Stimulated activated CD4-positive, alpha-beta T cell treated with anti-CD3 and anti-CD28 coated beads, TNF-alpha, amount 100 ng/mL, for 4 hours (primary cell): ENCODE measurements around the gene GRM1.

Experiments used
- DNase-seq, 3 experiments: peaks; one replicate each; pipeline ENCODE4 v3.0.0-alpha.2; 2020; ENCODE audit warnings: low read depth in 3 of 3

GRM1 gene

DNA sequence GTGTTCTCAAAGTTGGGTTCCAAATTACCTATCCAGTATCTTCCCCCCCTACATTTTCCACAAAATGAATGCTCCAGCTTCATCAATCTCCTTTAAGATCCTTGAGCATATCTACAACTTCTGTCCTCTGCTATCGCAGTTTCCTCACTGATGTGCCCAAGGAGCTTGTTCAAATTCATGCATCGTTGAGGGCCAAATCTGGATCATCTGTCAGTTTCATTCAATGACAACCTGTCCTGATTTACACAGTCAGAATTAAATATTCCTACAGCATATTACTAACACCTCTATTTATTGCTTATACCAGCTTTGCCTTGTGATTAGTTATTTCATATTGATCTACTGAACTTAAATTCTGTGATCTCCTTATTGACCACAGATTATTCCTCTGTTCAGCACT, 68.7 kb downstream of the GRM1 start:
- no peak for DNase-seq

DNA sequence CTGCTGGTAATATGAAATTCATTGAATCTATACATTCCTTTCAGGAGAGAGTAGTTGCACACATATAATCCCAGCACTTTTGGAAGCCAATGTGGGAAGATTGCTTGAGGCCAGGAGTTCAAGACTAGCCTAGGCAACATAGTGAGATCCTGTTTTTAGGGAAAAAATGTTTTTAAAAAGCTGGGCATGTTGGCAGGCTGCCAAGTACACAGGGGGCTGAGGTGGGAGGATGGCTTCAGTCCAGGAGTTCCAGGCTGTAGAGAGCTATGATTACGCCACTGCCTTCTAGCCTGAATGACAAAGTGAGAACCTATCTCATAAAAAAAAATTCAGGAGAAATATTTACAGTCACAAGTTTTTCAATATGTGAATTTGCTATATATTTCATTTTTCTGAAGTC, 71.9 kb downstream of the GRM1 start:
- DNase-seq, result no peak

DNA sequence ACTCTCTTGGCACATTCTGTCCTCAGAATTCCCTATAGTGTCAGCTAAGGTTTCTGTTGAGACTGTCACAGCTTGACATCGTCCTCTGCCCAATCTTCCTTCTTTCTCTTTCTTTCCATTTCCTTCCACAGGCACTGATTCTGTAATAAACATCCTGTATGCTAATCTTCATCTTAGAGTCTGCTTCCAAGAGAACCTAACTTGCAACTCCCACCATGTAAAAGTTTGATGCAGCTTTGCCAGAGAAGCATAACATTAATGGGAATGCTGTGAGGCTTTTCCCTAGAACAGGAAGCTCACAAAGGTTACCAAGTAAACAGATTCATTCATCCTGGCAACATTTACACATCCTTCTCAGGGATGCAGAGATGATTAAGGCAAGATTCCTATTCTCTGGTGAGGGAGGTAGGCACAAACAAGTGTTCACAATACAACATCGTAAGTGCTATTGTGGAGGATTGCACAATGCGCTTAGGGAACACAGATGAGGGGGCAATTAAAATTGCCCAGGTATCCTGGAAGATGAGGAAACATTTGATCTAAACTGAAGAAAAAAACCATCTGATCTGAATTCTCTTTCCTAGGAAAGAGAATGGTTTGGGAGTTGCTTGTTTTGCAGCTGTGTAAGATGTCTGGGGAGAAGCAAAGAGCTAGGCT, 74.7 kb downstream of the GRM1 start:
- no peak for DNase-seq

DNA sequence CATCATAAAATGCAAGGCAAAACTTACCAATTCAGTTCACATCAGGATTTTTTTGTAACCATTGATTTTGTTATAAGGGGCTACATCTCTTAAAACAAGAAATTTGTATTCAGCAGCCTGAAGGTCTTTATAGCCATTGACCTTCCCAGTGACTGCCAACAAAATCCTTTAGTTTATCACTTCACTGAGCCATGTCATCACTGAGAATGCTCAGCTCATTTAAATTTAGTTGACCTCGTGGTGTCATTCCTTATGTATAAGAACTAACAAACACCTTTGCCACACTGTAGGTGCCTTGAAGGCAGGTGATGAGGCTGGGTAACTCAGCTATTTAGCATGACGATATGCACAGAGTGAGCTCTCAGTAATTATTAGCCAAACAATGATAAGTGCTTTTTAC, 77.7 kb downstream of the GRM1 start:
- no peak for DNase-seq

DNA sequence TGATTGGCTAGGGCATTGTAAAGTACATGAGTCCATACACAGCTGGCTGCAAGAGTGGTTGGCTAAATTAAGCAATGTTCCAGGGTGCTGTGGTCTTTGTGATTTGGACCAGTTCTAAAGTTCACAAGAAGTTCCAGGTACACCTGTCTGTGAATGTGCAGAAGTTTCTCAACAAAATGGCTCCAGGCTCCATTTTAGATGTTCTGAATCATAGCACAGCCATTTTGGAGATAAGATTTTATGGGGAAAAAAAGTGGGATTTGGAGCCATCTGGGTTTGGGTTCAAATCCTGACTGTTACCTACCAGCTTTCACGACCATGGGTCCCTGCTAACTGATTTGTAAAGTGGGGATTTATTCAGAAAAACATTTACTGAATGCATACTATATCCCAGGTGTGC, 82.1 kb downstream of the GRM1 start:
- no peak for DNase-seq

DNA sequence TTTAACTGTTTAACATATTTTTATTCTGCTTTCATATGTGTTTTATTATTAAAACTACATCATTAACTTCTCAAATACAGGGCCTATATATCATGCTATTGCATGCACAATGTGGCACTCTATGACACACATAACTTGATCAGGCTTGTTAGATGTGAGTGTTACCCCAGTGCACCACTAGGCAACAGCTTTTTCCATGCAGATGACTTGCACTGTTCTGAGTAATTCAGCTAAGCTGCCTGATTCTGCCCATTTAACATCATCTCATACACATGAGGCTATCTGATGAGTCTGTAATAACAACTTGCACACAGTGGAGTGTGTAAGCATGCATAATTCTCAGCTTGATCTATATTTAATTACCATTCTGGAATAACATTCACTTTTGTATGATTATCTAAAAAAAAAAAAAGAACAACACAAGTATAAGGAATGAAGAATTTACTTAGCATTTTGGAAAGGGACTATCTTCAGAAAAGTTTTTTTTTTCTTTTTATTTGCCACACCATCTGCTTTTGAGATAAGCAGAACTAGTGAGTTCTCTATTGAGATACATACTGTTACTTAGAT, 83.1 kb downstream of the GRM1 start:
- DNase-seq, result no peak

DNA sequence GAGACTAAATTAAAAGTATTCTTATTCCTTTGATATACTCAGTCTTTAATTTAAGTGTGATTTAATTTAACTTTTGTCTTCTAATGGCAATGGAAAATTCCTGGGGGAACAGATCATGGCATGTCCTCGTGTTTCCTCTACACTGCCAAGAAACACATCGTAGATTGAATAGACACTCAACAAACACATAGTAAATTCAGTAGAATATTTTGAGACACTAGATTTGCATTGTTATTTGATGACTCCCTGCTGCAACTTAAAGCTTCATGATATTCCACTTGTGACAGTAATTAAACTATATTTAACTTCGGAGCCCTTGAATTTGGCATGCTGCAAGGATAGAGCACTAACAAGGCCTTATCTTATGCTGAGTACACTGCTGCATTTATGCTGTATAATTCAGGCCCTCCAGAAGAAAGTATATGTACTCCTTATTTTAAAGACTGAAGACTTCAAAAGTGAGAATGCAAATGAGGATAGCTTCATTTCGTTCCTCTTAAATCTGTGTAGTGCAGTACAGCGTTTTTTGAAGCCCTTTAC, 84.3 kb downstream of the GRM1 start:
- DNase-seq, result no peak

DNA sequence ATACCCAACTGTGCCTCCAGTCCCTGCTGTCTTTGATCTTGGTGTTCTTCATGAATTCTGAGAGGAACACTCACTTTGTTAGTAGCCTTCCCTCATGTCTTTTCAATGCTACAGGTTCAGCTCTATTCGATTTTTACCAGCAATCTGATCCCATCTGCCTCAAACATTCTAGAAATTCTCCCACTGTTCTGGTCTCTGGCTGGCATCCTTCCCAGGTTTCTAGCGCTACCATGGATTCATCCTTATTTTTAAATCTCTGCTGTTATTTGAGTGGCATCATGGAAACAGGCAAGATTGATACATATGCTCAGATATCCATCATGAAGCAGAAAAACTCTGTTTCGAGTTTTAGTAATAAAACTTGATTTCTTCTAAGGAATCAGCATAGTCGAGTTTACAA, 94.8 kb downstream of the GRM1 start:
- DNase-seq, result no peak

DNA sequence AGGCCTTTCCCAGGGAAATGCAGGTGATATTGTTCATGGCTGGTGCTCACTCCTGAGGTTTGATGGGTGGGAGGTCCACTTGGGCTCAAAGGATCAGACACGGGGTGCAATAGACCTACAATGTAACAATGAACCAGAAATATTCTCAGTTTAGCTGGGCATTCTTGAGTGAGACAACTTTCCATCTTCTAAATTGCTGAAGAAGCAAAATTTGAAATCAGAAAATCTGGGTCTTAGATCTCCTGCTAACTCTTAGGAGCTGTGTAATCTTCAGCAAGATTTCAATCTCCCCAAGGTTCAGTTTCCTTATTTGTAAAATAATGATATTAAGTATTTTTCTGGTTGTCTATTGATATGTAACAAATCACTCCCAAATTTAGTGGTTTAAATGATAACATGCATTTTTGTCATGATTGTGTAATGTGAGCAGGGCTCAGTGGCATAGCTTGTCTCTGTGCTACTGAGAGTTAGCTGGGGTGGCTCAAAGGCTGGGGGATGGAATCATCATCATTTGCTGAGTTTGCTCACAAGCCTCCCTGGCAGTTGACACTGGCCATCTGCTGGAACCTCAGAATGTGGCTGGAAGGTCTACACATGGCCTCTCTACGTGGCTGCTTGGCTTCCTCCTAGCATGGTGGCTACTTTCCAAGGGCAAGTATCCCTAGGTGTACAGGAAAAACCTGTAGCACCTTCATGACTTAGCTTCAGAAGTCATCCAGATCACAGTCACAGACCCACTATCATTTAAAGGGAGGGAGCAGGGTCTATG, 98.8 kb downstream of the GRM1 start:
- DNase-seq, result no peak

DNA sequence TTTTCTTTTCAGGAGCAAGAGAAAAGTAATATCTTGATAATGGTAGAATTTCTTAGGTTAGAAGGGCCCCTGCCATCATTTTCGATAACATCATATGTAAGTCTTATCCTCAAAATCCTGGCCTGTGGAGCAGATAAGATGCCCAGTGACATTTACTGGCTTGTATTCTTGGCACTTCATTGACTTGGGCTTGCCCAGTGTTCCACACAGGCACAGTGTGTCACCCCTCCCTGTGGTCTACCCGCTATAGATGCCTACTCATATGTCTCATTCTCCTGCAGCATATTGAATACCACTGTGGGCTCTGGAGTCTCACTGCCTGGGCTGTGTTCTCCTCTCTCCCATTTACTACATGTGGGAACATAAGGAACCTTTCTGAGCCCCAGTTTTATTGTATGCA, 105.0 kb downstream of the GRM1 start:
- DNase-seq, result no peak

DNA sequence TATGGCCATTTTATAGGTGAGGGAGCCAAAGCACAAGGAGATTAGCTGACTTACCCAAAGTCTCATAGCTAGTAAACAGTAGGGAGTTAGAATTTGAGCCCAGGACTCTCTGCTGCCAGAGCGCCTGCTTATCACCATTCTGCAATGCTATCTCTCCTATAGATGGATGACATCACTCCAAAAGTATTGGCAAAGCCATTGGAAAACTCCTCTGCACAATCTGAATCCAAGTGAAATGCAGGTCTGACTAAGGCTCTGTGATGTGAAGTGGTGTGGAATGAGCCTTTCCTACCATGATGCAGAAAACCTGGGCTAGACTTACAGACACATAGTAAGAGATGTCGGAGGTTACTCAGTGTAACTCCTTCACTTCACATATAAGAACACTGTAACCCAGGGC, 106.3 kb downstream of the GRM1 start:
- DNase-seq, result no peak

DNA sequence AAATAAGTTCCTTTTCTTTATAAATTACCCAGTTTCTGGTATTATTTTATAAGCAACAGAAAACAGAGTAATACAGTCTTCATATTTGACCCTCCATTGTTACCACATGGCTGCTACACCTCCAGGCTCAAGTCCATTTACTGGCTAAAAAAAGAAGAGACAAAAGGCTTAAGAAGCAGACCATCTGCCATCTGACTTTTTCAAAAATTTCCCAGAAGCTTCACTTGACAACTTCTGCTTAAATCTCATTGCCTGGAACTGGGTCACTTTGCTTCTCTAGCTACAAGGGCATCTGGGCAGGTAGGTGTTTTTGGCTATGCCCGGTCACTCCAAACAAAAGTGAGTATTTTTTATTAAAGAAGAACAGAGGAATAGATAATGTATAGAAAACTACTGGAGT, 118.0 kb downstream of the GRM1 start:
- DNase-seq, result no peak

DNA sequence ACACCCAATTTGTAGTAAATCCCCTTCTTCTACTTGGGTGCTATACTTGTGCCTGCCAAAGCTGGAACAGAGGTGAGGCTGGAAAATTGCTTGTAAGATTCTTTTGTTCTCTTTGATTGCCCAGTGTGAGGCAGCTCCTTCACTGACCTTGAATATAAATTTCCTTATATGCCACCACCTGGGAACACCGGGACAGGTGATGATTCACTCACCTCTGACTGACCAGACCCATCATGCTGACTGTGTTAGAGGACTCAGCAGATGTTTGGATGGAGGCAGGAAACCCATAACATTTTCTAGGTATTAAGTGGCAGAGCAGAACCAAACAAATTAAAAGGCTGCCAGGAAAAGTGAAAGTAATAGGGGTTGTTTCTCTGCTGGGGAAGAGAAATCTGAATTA, 120.9 kb downstream of the GRM1 start:
- DNase-seq, result no peak

DNA sequence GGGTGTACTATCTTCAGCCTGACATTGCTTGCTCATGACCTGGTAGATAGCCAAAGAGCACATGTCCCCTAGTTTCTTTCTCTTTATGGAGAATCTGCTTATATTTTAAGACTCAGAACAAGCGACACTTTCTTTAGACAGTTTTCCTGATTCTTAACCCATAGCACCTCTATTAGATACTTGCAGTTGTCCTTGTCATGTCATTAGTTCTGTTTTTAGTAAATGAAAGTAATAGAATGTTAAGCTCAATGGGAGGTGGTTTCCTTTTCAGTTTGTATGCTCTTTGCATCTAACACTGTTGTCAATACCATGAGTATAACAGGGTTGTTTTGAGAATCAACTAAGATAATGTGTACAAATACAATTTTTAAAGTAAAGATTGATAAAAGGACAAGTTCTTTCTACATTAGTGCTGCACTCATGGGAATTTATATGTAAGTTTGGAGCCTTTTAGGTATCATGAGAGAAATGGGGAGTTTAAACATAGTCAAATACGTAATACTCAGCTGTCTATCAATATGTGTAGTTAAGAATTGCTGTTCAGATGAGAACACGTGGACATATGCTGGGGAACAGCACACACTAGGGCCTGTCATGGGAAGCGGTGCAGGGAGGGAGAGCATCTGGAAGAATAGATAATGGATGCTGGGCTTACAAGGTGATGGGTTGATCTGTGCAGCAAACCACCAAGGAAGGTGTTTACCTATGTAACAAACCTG, 124.3 kb downstream of the GRM1 start:
- DNase-seq, result no peak

DNA sequence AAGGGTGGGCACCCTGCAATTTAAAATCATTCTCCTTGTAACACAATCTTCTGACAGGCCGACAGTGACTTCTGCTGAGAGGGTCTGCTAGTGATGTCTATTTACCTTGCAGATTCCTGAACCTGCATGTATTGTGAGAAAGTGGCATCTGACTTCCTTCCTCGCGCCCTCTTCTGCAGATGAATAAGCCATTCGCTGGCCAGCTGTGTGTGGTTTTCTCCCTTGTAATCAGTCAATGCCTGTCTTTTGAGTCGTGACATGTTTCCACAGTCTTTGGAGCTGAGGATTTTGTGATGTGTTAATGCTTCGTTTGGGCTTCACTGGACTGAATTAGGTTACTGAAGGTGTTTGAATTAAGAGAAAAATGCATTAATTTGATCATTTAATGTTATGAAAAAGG, 125.3 kb downstream of the GRM1 start:
- no peak for DNase-seq

DNA sequence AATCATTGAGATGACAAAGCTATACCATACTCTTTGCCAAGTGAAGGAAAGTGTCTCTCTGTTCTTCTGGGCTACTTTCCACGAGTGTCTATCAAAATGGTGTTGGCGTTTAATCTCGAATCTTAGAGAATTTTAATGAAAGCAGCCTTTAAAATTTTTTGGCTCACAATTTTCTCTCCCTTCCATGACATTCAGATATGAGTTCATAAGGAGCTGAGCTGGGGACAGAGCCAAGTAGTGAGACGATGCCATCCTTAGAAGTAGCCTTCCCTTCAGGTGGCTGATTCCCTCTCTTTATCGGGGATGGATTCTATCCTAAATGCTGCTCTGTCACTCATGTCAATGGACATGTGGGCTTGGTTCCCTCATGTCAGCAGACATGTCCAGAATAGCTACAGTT, 132.8 kb downstream of the GRM1 start:
- no peak for DNase-seq

DNA sequence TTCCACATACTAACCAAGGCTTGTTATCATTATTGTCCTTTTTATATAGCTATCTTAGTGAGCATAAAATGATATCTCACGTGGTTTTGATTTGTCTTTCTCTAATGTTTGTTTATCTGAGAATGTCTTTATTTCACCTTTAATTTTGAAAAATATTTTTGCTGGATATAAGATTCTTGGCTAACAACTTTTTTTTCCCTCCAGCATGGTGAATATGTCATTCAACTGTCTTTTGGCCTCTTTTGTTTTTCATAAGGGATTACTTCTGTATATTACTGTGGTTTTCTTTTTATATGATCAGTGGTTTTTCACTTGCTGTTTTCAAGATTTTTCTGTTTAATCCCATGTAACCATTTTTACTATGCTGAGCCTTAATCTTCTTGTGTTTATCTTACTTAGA, 141.0 kb downstream of the GRM1 start:
- DNase-seq, result no peak

DNA sequence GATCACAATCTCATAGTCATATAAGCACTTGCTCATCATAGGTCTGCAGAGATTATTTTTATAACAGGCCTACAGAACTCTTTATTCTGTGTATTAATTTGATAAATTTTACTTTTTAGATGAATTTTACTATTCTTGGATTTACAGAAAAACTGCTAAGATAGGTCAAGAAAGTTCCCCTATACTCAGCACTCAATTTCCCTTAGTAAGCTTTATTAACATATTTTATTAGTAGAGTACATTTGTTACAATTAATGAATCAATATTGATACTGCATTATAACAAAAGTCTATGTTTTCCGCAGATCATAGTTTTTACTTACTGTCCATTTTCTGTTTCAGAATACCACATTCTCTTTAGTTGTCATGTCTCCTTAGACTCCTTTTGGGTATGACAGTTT, 148.9 kb downstream of the GRM1 start:
- DNase-seq, result no peak

DNA sequence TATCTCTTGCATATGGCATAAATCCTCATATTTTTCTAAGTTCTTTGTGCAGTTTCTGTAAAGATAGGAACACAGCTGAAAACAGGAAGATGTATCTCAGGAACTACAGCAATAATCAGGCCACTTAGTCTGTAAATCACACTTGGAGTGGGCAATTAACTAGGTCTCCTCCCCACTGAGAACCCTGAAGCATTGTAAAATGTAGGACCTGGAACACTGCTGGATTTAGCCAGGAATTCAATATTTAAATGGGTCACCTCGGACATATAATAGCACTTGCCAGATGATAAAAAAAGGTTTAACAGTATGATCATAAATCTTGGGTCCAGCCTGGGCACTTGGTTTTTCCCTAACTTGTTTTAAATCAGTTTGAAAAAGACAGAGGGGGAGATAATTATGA, 155.0 kb downstream of the GRM1 start:
- DNase-seq, result no peak

DNA sequence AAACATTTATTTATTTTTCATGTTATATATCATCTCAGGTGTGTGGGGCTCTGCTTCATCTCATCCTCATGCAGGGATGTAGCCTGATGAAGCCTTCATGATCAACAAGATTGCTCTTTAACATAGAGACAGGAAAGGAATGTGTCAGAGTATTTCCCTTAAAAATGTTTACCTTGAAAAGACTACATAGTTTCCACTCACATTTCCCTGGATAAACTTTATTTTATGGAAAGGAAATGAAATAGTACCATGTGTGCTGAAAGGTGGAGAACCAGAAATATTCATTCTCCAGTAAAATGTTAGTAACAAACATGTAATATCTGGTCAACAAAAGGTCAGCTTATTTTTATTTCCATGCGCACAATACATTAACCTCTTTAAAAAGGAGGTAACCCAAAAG, 155.8 kb downstream of the GRM1 start:
- DNase-seq, result no peak

DNA sequence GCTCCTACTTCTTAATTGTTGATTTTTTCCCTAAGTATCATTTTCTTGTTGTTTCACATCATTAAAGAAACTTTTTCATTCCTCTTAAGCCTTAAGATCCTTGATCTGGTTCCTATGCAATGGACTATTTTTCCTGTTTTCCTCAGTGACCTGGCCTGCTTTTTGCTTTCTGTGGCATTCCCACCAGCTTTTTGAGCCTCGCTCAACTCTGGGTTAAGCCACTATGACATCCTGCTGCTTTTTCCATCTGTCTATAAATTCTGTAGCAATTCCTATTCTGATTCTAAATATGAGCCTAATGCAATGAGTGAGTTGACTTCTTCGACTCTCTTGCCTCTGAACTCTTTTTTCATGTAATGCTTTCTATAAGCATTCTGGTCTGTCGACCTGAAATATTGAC, 160.3 kb downstream of the GRM1 start:
- DNase-seq, result no peak

DNA sequence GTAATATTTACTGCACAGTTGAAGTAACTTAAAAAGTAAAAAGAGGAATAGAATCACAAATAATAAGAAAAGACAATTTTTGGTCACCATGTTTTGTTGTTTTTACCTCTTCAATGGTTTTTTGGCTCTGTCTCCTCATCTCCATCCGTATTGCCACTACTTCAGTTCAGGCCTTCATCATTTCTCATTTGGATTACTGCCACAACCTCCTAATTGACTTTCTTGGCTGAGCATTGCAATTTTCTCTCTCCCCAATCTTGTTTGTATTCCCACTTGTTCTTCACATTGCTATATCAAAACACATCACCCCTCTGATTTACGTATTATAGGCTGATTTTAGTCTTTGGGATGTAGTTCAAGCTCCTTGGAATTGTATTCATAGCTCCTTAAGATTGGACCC, 161.7 kb downstream of the GRM1 start:
- DNase-seq, result no peak

DNA sequence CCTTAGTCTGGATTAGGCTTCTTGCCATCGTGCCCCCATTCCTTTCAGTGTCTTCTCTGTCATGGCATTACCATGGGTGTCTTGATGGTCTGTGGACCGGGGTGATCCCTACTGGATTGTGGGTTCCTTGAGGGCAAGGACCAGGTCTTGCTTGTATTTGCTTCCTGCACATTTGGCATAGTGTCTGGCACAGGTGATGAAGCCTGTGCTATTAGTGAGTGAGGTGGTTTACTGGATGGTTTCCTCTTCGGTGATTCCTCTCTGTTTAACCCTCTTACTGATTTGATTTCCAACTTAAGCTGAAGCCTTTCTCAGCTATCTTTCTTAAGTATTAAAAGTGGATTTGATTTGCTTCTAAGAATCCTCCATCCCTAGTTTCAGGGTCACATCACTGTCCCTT, 162.3 kb downstream of the GRM1 start:
- DNase-seq, result no peak
